BLaER1 (cell line): ENCODE results near the gene SATB2.

Experiments used
- H3K27ac ChIP-seq: shearing (Covaris generic); formaldehyde crosslinking; 2 replicates; pipeline ENCODE4 v1.8.1; 2022
- H3K27me3 ChIP-seq: shearing (Covaris generic); formaldehyde crosslinking; 2 replicates; pipeline ENCODE4 v1.8.1; 2022
- H3K36me3 ChIP-seq: shearing (Covaris generic); formaldehyde crosslinking; 2 replicates; pipeline ENCODE4 v1.8.1; 2022
- H3K4me1 ChIP-seq: shearing (Covaris generic); formaldehyde crosslinking; 2 replicates; pipeline ENCODE4 v1.8.1; 2022
- H3K4me2 ChIP-seq: shearing (Covaris generic); formaldehyde crosslinking; 2 replicates; pipeline ENCODE4 v1.8.1; 2022
- H3K4me3 ChIP-seq: shearing (Covaris generic); formaldehyde crosslinking; 2 replicates; pipeline ENCODE4 v1.8.1; 2022
- H3K9ac ChIP-seq: shearing (Covaris generic); formaldehyde crosslinking; 2 replicates; pipeline ENCODE4 v1.8.1; 2022
- H3K9me3 ChIP-seq: shearing (Covaris generic); formaldehyde crosslinking; 2 replicates; pipeline ENCODE4 v1.8.1; 2022
- H4K20me1 ChIP-seq: shearing (Covaris generic); formaldehyde crosslinking; 2 replicates; pipeline ENCODE4 v1.8.1; 2022
- Cebpa-rat ChIP-seq: shearing (Covaris generic); IDR thresholded peaks from 2 replicates; pipeline ENCODE4 v1.8.1; 2022

Gene SATB2

DNA sequence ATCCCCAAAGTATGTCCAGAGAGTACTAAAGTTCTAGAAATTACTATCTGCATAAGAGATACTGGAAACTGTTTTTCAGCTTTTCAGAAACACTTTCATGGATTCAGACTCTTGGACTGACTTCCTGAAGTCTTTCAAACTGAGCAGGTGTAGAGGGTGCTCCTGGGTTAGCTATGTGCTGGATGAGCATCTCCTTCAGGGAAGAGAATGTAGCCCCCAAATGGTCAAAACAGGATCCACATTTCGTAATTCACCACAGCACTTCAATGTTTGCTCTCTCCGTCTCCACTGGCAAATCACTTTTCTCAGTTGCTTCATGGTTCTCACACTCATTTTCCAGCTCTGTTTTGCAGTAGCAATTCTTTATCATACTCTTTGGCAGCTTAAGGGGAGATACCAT, 23.2 kb upstream of the SATB2 start:
- H3K4me1 ChIP-seq = no peaks in the 10 kb centered on the region
- H3K9ac ChIP-seq = no peak overlapping the region
- no peak overlapping the region for H3K27ac ChIP-seq
- H3K9me3 ChIP-seq = no peaks in the 10 kb centered on the region
- H3K36me3 ChIP-seq = no peaks in the 10 kb centered on the region
- TF ChIP-seq Cebpa-rat = no peak
- no peak overlapping the region for H3K4me2 ChIP-seq
- no peaks in the 10 kb centered on the region for H3K27me3 ChIP-seq
- H3K4me3 ChIP-seq = no peak overlapping the region
- H4K20me1 ChIP-seq = no peaks in the 10 kb centered on the region

DNA sequence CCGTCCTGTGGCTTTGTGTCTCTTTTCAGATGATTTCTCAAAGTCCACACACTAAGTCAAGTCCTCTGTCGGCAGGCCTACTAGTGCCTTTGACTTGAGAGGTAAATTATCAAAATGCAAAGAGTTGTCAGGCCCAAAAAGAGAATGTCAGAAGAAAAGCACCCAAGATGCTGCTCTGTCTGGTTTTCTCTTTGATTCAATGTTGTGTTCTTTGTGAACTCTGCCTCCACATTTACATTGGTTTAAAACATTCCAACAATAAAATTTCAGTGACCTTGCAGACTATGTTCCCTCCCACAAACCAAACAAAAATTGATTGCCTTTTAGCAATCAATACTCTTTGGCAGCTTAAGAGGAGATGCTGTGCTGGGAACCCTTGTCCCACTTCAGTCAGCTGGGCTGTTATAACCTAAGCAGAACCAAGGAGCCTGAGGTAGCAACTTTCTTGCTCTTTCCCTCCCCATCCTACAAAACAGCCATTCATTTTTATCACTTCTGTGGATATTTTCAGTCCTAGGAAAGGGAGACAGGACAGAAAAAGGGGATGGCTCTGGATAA, 19.6 kb upstream of the SATB2 start:
- H3K4me1 ChIP-seq = no peaks in the 10 kb centered on the region
- no peaks in the 10 kb centered on the region for H4K20me1 ChIP-seq
- peaks cover 14% of the 10 kb centered on the region; the same call in 1 of the 2 replicates for H3K27me3 ChIP-seq
- H3K36me3 ChIP-seq = no peaks in the 10 kb centered on the region
- TF ChIP-seq Cebpa-rat = no peak
- H3K9me3 ChIP-seq = no peaks in the 10 kb centered on the region
- no peak overlapping the region for H3K9ac ChIP-seq
- H3K27ac ChIP-seq = no peak overlapping the region
- no peak overlapping the region for H3K4me3 ChIP-seq
- H3K4me2 ChIP-seq = no peak overlapping the region

DNA sequence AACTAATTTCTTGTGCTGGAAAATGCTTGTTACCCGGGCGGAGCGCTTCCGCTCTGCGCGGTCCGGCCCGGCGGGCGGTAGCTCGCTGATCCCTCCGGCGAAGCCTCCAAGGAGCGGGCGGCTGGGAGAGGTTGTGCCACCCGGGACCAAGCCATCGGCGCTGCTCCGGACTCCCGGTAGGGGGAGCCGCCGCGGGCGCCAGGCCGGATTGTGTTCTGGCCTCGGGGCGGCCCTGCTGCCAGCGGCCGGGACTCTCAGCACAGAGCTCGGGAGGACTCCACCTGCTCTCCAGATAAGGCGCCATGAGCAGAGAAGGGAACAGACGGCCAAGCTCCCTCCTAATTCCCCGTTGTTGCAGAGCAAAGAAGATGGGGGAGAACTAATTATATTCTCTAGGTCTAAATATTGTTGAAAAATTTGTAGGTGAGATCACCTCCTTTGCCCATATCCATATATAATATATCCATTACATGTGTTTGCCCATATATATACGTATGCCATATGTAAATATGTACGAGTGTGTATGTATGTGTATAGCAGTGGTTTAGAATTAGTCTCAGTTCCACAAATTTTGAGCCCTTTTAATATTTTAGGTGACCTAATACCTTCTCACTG, 13.8 kb upstream of the SATB2 start:
- no peak overlapping the region for H3K4me2 ChIP-seq
- no peak for TF ChIP-seq Cebpa-rat
- no peak overlapping the region for H3K4me3 ChIP-seq
- H3K9ac ChIP-seq = no peak overlapping the region
- H3K9me3 ChIP-seq = peaks cover 34% of the 10 kb centered on the region
- H4K20me1 ChIP-seq = peaks cover 32% of the 10 kb centered on the region
- H3K4me1 ChIP-seq = no peaks in the 10 kb centered on the region
- no peaks in the 10 kb centered on the region for H3K36me3 ChIP-seq
- H3K27ac ChIP-seq = no peak overlapping the region
- H3K27me3 ChIP-seq = peaks cover 72% of the 10 kb centered on the region

DNA sequence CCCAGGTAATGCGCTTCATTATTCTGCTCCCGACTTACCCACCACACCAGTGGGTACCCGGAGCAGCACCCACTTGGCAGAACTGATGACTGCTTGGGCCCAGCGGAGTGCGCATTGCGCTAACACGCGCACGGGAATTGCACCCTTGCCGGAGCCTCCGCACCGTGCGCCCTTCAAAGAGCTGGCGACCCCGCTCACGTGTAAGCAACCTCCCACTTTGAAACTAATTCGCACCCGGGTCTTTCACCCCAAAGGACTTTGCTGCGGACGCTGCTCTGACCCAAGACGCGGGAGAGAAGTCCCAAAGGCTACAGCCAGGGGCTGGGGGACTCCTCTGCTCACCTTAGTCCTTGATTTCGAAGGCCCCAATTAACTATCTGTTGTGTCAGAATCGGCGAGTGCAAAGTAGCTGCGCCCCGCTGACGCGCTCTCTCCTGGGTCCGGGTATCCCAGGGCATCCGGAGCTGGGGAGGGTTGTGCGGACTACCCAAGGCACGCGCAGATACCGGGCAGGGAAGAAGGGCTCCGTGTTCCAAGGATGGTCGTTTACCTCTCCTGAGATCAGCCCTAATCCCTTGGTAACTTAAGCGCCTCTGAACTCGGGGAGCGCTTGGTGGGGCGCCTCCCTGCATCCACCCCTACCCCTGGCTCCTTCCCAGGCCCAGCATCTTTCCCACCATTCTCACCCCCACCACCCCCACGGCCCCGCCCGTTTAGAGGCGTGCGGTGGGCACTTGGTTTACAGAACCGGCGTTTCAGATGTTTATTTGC, 13.1 kb upstream of the SATB2 start:
- peaks cover 79% of the 10 kb centered on the region for H3K27me3 ChIP-seq
- H3K27ac ChIP-seq = no peak overlapping the region
- no peak for TF ChIP-seq Cebpa-rat

DNA sequence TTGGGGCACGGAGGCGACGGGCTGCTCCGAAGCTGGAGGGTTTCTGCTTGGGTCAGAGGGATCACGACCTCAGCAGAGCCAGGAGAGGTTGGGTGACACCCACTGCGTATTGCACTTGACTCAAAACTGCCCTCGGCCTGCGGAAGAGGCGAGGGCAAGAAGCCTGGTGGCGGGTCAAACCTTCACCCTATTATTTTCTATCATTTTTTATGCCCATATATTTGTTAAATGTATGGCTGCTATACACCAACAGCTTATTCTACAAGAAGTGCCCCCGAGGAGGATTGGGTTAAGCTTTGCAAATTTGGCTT, 12.6 kb upstream of the SATB2 start:
- H3K36me3 ChIP-seq = no peaks in the 10 kb centered on the region
- H3K4me2 ChIP-seq = no peak overlapping the region
- H3K27me3 ChIP-seq = peaks cover 85% of the 10 kb centered on the region

More for the DNA sequence above, 13.1 kb upstream of the SATB2 start:
- Histone ChIP-seq H3K9ac (no peak overlapping the region), H3K4me3 (no peak overlapping the region), H4K20me1 (peaks cover 39% of the 10 kb centered on the region), H3K36me3 (no peaks in the 10 kb centered on the region), H3K9me3 (peaks cover 34% of the 10 kb centered on the region), H3K4me1 (no peaks in the 10 kb centered on the region), H3K4me2 (no peak overlapping the region)

DNA sequence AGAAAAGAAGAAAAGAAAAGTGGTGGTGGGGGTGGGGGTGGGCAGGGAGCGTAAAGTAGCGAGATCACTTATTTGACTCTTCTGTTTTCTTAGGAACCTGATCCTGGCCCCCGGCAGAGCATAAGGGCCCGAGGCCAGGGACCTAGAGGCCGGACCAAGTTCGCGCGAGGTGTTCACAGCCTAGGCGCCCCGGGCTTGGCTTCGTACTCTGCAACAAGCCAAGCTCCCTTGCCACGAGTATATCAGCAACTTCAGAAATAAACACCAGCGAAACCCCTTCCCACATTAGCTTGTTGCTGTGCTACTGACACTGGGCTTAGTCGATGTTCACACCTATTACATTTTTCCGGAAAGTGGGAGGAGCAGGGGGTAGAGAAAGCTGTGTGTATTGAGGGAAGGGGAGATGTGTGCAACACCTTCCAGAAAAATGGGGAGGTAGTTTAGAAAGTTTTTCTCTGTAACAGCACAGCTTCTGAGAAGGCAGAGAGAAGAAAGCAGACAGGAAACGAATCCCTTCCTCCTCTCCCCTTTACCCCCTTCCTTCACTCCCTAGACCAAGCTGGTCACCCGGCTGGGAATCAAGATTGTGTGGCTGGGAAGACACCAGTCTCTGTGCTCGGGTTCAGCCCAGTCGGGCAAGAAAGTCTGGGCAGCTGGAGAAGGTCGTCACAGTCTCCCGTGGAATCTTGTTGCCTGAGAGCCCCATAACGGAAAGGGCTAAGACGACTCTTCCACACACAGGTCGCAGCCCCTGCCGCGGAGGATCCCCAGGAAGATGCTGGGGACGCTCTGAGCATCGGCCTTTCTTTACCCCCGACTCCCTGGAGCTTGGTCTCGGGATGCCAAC, 12.0 kb upstream of the SATB2 start:
- Histone ChIP-seq H3K36me3 (no peaks in the 10 kb centered on the region), H3K4me3 (no peak overlapping the region), H3K27me3 (peaks cover 91% of the 10 kb centered on the region), H3K4me2 (no peak overlapping the region), H3K27ac (no peak overlapping the region), H3K9me3 (peaks cover 34% of the 10 kb centered on the region), H3K9ac (no peak overlapping the region), H4K20me1 (peaks cover 50% of the 10 kb centered on the region), H3K4me1 (no peaks in the 10 kb centered on the region)
- no peak for TF ChIP-seq Cebpa-rat

More for the DNA sequence above, 12.6 kb upstream of the SATB2 start:
- Histone ChIP-seq H3K4me3 (no peak overlapping the region), H3K27ac (no peak overlapping the region), H3K4me1 (no peaks in the 10 kb centered on the region), H3K9me3 (peaks cover 34% of the 10 kb centered on the region), H3K9ac (no peak overlapping the region), H4K20me1 (peaks cover 44% of the 10 kb centered on the region)
- no peak for TF ChIP-seq Cebpa-rat

DNA sequence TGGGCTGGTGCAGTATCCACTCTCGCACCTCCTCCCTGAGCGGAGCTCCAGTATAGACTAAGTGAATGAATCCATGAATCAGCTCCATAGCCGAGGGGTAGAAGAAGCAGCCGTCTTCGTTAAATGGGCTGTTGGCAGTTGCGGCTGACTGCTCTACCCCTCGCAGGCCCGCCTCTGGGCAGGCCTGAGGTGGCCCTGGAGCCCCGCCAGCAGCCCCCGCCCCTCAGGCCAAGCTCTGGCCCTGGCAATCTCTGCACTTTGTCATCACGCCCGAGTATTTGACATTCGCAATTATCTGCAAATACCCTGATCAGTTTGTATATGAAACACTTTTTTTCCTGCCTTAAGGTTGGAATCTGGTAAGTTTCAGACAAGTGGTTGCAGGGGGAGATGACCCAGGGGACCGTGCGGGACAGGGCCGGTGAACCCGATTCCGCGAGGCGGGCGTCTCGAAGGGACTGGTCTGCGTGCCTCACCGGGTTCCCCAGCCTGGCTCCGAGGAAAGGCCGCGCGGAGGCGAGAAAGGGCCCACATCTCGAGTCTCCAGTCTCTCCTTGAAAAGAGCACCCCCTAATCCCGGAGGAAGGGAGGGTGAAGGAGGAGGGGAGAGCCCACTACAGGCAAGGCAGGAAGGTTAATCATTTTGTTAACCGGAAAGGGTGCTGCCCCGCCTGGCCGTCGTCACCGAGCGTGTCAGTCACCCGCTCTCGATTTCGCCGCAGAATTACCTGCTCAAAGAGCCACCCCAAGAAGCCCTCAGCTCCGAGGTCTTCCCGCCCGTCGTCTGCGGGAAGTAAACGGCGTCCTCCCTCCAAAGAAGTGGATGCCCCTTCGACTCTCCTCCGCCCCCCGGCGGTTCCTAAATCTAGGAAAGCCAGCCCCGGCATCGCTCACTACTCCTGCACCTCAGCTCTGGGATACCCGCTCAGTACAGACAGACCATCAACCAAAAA, 11.1 kb upstream of the SATB2 start:
- no peak overlapping the region for H3K4me3 ChIP-seq
- H4K20me1 ChIP-seq = peaks cover 59% of the 10 kb centered on the region
- no peaks in the 10 kb centered on the region for H3K36me3 ChIP-seq
- no peak overlapping the region for H3K27ac ChIP-seq
- peaks cover 92% of the 10 kb centered on the region for H3K27me3 ChIP-seq
- TF ChIP-seq Cebpa-rat = no peak
- no peak overlapping the region for H3K9ac ChIP-seq
- H3K4me2 ChIP-seq = no peak overlapping the region
- H3K9me3 ChIP-seq = peaks cover 34% of the 10 kb centered on the region
- H3K4me1 ChIP-seq = peaks cover under 1% of the 10 kb centered on the region; the same call in 1 of the 2 replicates

DNA sequence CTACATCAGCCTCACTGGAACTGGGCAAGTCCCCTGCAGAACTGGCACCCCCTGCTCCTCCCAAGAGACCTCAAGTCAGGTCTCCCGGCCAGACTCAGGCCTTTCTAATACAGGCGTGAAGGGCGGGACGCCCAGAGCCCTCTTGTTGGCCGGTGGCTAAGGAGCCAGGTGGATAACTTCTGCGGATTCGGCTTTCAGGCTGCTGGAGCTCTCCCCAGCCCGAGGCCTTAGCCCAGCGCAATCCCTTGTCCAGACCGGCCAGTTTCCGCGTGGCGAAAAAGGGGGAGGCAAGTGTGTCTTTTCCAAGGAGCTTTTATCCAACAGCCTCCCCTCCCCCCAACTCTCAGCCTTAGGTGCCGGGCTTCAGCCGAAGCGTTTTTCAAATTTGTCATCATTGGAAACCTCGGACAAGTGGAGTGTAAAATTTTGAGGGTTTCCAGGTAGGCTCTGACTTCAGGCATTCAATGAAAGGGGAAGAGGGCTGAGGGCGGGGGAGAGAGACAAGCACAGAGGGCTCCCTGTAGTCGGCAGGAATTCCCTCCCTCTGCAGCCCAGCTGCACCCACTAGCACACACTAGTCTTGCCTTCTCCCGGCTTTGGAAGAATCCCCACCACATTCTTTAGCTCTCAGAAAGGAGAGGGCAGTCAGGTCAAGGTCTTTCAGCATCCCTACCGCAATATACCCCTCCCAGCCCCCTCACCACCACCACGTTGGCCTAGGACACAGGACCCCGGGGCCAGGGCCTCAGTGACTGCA, 9.5 kb upstream of the SATB2 start:
- Histone ChIP-seq H3K9me3 (peaks cover 35% of the 10 kb centered on the region), H3K4me2 (no peak overlapping the region), H3K9ac (no peak overlapping the region)

More for the DNA sequence above, 9.5 kb upstream of the SATB2 start:
- Histone ChIP-seq H3K36me3 (no peaks in the 10 kb centered on the region), H3K4me3 (no peak overlapping the region), H4K20me1 (peaks cover 75% of the 10 kb centered on the region), H3K27ac (no peak overlapping the region), H3K4me1 (peaks cover 11% of the 10 kb centered on the region; the same call in 1 of the 2 replicates), H3K27me3 (peaks cover 100% of the 10 kb centered on the region)
- TF ChIP-seq Cebpa-rat = no peak
